NT2/D1 (cell line): ENCODE data around the gene MPG.

Experiments
- DNase-seq: peaks from one replicate; pipeline ENCODE4 v3.0.0-alpha.2; 2011; ENCODE audit warnings: low read depth, low spot score
- H3K27me3 ChIP-seq: 2 replicates; pipeline ENCODE4 v1.6.0; 2011; ENCODE audit warnings: mild to moderate bottlenecking; ENCODE audit not compliant: insufficient read length, insufficient read depth
- H3K36me3 ChIP-seq: 2 replicates; pipeline ENCODE4 v1.6.1; 2011; ENCODE audit warnings: mild to moderate bottlenecking, low read length, mixed read lengths; ENCODE audit not compliant: insufficient read depth, insufficient read length
- H3K4me1 ChIP-seq: 2 replicates; pipeline ENCODE4 v1.5.1; 2011; ENCODE audit not compliant: insufficient read depth, insufficient read length
- H3K4me3 ChIP-seq: 2 replicates; pipeline ENCODE4 v1.5.1; 2011; ENCODE audit warnings: low read depth; ENCODE audit not compliant: insufficient read length
- H3K9ac ChIP-seq: 2 replicates; pipeline ENCODE4 v1.6.0; 2011; ENCODE audit warnings: low read depth; ENCODE audit not compliant: insufficient read length
- H3K9me3 ChIP-seq: 2 replicates; pipeline ENCODE4 v1.5.1; 2011; ENCODE audit warnings: mild to moderate bottlenecking, low read length; ENCODE audit not compliant: insufficient read depth
- SUZ12 ChIP-seq: IDR thresholded peaks from 2 replicates; pipeline ENCODE4 v1.6.1; 2011; ENCODE audit not compliant: insufficient read length, insufficient read depth; ENCODE audit errors: extremely low read depth
- YY1 ChIP-seq: IDR thresholded peaks from 2 replicates; pipeline ENCODE4 v1.6.1; 2011; ENCODE audit not compliant: insufficient read length, insufficient read depth
- ZNF274 ChIP-seq: IDR thresholded peaks from 2 replicates; pipeline ENCODE4 v1.6.1; 2011; ENCODE audit warnings: mild to moderate bottlenecking, low read depth, low read length

Gene MPG

GRCh38 chr16:71540-72401 lies 6.3 kb upstream of the MPG start:
- H3K9me3 ChIP-seq: no peaks in the 10 kb centered on the region
- no peaks in the 10 kb centered on the region for H3K27me3 ChIP-seq
- H3K36me3 ChIP-seq: peaks cover 43% of the 10 kb centered on the region
- DNase-seq: no peak
- TF ChIP-seq ZNF274: no peak
- no peak for TF ChIP-seq SUZ12
- TF ChIP-seq YY1: no peak
- H3K9ac ChIP-seq: peak overlapping the region; percentile 91
- H3K4me3 ChIP-seq: peak overlapping the region; percentile 81
- peaks cover 79% of the 10 kb centered on the region for H3K4me1 ChIP-seq

GRCh38 chr16:72561-73548 lies 5.2 kb upstream of the MPG start, which contains the start of gene RHBDF1:
TSS of gene RHBDF1 (minus strand) at chr16:72631. CDS start at chr16:65015, 7,616 bp downstream.
- Histone ChIP-seq H3K27me3 (no peaks in the 10 kb centered on the region), H3K9ac (peak within 1 kb of the TSS; percentile 94), H3K36me3 (peaks cover 33% of the 10 kb centered on the region), H3K4me3 (peak within 1 kb of the TSS; percentile 81), H3K9me3 (no peaks in the 10 kb centered on the region), H3K4me1 (peaks cover 76% of the 10 kb centered on the region)
- TF ChIP-seq ZNF274 (no peak), YY1 (no peak), SUZ12 (no peak)
- no peak for DNase-seq

- Histone ChIP-seq H3K4me1 (peaks cover 70% of the 10 kb centered on the region), H3K36me3 (peaks cover 25% of the 10 kb centered on the region), H3K27me3 (peaks cover 4% of the 10 kb centered on the region), H3K9me3 (no peaks in the 10 kb centered on the region), H3K4me3 (no peak overlapping the region), H3K9ac (peak overlapping the region; percentile 94)
- DNase-seq: no peak
- TF ChIP-seq SUZ12 (no peak), YY1 (no peak), ZNF274 (no peak)
These were observed 3.8 kb upstream of the MPG start for GRCh38 chr16:74051-74746.

- H3K9ac ChIP-seq: peak overlapping the region; percentile 51
- H3K27me3 ChIP-seq: peaks cover 4% of the 10 kb centered on the region
- H3K36me3 ChIP-seq: peaks cover 25% of the 10 kb centered on the region
- no peak overlapping the region for H3K4me3 ChIP-seq
- no peak for DNase-seq
- H3K4me1 ChIP-seq: peaks cover 66% of the 10 kb centered on the region
- no peak for TF ChIP-seq ZNF274
- TF ChIP-seq SUZ12: no peak
- TF ChIP-seq YY1: no peak
- no peaks in the 10 kb centered on the region for H3K9me3 ChIP-seq
These were observed 3.2 kb upstream of the MPG start for GRCh38 chr16:74747-75334.

GRCh38 chr16:75580-76501 lies 2.2 kb upstream of the MPG start:
- DNase-seq: no peak
- TF ChIP-seq SUZ12 (no peak), ZNF274 (no peak), YY1 (no peak)
- H3K4me1 ChIP-seq: peaks cover 56% of the 10 kb centered on the region
- H3K27me3 ChIP-seq: peaks cover 4% of the 10 kb centered on the region
- H3K9ac ChIP-seq: peak overlapping the region; percentile 51
- H3K36me3 ChIP-seq: peaks cover 22% of the 10 kb centered on the region
- H3K9me3 ChIP-seq: no peaks in the 10 kb centered on the region
- no peak overlapping the region for H3K4me3 ChIP-seq
